HUES6 (cell line): ENCODE data around the gene DPP7.

Source experiments
- H3K27ac ChIP-seq: 2 replicates; pipeline ENCODE4 v1.7.0; 2013; ENCODE audit warnings: low read depth, mild to moderate bottlenecking, low read length, inconsistent platforms
- H3K27me3 ChIP-seq: 2 replicates; pipeline ENCODE4 v1.6.1; 2013; ENCODE audit warnings: low read length; ENCODE audit not compliant: control insufficient read depth, insufficient read depth
- H3K36me3 ChIP-seq: 2 replicates; pipeline ENCODE4 v1.6.1; 2013; ENCODE audit warnings: low read length; ENCODE audit not compliant: control insufficient read depth, insufficient read depth
- H3K4me1 ChIP-seq: 2 replicates; pipeline ENCODE4 v1.6.1; 2013; ENCODE audit warnings: low read length; ENCODE audit not compliant: control insufficient read depth, insufficient read depth
- H3K4me3 ChIP-seq: 2 replicates; pipeline ENCODE4 v1.5.1; 2013; ENCODE audit warnings: low read depth, low read length
- H3K9ac ChIP-seq: one replicate; pipeline ENCODE4 v1.6.1; 2013; ENCODE audit warnings: mild to moderate bottlenecking, low read length
- H3K9me3 ChIP-seq: 2 replicates; pipeline ENCODE4 v1.6.1; 2013; ENCODE audit warnings: low read depth, low read length; ENCODE audit not compliant: control insufficient read depth, insufficient read depth

DPP7 gene

DNA sequence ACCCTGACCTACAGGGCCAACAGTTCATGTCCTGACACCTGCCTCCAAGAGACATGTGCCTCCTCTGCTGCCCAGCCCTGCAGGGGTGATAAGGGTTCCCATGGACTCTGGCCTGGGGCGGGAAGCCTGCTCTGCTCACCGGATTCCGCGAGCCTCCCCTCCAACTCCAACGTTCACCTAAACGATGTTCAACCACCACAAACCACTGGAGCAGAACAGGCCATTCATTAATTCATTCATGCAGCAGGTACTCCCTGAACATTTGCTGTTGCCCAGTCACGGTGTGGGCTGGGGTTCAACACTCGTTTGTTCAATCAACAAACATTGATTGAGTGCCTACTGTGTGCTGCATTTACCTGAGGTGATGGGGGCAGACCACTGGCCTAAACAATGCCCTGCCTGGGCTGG, 40.5 kb downstream of the DPP7 start:
- Histone ChIP-seq H3K4me1 (peaks cover 35% of the 10 kb centered on the region), H3K4me3 (no peak overlapping the region), H3K27me3 (peaks cover 30% of the 10 kb centered on the region), H3K36me3 (no peaks in the 10 kb centered on the region), H3K9me3 (no peaks in the 10 kb centered on the region), H3K27ac (no peak overlapping the region), H3K9ac (no peak overlapping the region)

DNA sequence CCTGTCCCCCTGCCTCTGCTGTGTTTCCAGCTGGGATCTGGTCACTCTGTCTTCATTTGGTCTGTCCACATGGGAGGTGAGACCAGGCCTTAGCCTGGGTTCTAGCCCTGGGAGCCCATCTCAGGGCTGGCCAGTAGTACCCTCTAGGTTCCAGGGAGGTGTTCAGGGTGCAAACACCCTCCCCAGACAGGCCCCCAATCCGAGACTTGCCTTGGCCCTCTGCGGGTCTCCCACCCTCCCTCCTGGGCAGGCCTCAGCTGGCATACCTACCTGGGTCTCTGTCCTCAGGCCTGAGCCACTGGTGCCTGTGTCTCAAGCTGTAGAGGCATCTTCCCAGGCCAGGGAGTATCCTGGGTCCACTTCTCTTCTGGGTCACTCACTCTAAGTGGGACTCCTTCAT, 43.3 kb downstream of the DPP7 start:
- no peak overlapping the region for H3K9ac ChIP-seq
- no peaks in the 10 kb centered on the region for H3K9me3 ChIP-seq
- peaks cover 11% of the 10 kb centered on the region; the same call in 1 of the 2 replicates for H3K27me3 ChIP-seq
- H3K27ac ChIP-seq, result no peak overlapping the region
- peaks cover 3% of the 10 kb centered on the region for H3K36me3 ChIP-seq
- H3K4me3 ChIP-seq, result peak overlapping the region; percentile 80
- peaks cover 34% of the 10 kb centered on the region for H3K4me1 ChIP-seq

DNA sequence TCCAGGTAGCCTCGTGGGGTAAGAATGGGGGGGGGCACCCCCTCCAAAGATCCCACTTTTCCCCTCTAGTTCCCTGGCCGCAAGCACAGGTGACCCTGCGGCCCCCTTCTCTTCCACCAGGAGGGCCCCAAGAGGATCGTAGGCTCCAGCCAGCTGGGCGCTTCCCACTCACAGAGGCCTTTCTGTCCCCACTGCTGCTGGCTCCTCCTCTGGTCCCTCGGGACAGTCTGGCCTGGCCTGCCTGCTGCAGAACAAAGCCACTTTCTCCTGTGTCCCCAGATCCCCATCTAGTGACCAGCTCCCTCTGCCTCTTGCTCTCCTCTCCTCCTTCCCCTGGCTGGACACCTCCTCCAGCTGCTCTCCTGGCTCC, 43.6 kb downstream of the DPP7 start:
- H3K27me3 ChIP-seq, result peaks cover 11% of the 10 kb centered on the region; the same call in 1 of the 2 replicates
- H3K4me1 ChIP-seq, result peaks cover 34% of the 10 kb centered on the region
- H3K4me3 ChIP-seq, result peak overlapping the region; percentile 80
- peaks cover 7% of the 10 kb centered on the region for H3K36me3 ChIP-seq
- no peak overlapping the region for H3K27ac ChIP-seq
- H3K9ac ChIP-seq, result no peak overlapping the region
- H3K9me3 ChIP-seq, result no peaks in the 10 kb centered on the region

DNA sequence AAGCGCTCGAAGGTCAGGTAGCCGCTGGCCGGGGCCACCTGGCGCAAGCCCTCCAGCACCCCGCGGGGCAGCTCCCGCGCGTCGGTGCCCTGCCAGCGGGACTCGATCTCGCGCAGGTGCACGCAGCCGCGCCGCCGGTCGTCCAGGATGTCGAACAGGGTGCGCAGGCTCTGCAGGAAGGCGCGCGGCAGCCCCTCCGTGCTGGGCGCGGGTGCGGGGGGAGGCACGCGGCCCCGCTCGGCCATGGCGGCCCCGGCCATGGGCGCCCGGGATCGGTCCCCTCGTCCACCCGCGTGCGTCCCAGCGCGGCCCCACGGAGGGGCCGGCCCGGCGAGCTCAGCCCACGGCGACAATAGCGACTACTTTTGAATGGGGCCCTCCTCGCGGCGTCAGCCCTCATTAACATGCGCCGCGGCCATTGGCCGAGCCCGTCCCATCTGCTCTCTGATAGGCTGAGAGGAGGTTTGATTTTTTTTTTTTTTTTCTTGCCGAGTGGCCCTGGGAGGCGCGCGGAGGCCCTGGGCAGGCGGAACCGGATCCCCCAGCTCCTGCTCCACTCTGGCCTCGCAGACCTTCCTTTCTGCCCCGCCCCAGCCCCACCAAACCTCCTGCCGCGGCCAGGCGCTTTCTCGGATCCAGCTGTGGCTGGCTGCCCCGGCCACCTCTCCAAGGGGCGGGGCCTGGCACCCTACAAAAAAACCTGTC, 44.2 kb downstream of the DPP7 start, which contains the start of gene SAPCD2:
Gene SAPCD2, minus strand, starts transcription at position 357 of the 705 bp plus-strand sequence. Its CDS starts 97 bp downstream, at position 260.
- peak within 1 kb of the TSS; percentile 80 for H3K4me3 ChIP-seq
- H3K4me1 ChIP-seq, result peaks cover 33% of the 10 kb centered on the region
- peak within 1 kb of the TSS; percentile 69 for H3K9ac ChIP-seq
- peaks cover 11% of the 10 kb centered on the region; the same call in 1 of the 2 replicates for H3K27me3 ChIP-seq
- no peak within 1 kb of the TSS for H3K27ac ChIP-seq
- peaks cover 12% of the 10 kb centered on the region for H3K36me3 ChIP-seq
- H3K9me3 ChIP-seq, result no peaks in the 10 kb centered on the region

DNA sequence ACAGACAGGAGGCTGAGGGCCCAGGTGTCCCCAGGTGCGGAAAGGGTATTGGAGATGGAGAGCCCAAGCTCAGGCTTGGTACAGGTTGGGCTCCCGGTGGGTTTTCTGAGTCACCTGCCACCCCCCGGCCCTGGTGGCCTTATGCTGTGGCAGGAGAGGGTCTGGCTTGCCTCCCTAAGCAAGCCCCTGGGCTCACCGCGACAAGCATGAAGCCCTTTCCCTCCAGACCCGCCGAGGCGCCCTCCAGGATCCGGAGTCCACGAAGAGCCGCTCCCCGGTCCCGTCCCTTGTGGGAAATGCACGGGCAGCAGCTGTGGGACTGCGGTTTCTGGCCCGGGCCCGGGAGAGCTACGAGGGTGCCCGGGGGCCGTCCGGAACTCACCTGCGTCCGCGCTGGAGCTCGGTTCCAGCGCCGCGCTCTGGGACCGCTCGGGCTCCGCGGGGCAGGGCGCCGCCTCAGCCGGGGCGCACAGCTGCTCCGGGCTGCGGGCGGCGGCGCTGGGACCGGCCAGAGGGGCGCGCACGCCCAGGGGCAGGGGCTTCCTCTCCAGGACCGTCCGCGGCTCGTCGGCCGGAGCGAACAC, 44.9 kb downstream of the DPP7 start:
- Histone ChIP-seq H3K9me3 (no peaks in the 10 kb centered on the region), H3K27me3 (peaks cover 11% of the 10 kb centered on the region; the same call in 1 of the 2 replicates), H3K9ac (peak overlapping the region; percentile 69), H3K36me3 (peaks cover 18% of the 10 kb centered on the region), H3K27ac (no peak overlapping the region), H3K4me3 (peak overlapping the region; percentile 80), H3K4me1 (peaks cover 25% of the 10 kb centered on the region)

DNA sequence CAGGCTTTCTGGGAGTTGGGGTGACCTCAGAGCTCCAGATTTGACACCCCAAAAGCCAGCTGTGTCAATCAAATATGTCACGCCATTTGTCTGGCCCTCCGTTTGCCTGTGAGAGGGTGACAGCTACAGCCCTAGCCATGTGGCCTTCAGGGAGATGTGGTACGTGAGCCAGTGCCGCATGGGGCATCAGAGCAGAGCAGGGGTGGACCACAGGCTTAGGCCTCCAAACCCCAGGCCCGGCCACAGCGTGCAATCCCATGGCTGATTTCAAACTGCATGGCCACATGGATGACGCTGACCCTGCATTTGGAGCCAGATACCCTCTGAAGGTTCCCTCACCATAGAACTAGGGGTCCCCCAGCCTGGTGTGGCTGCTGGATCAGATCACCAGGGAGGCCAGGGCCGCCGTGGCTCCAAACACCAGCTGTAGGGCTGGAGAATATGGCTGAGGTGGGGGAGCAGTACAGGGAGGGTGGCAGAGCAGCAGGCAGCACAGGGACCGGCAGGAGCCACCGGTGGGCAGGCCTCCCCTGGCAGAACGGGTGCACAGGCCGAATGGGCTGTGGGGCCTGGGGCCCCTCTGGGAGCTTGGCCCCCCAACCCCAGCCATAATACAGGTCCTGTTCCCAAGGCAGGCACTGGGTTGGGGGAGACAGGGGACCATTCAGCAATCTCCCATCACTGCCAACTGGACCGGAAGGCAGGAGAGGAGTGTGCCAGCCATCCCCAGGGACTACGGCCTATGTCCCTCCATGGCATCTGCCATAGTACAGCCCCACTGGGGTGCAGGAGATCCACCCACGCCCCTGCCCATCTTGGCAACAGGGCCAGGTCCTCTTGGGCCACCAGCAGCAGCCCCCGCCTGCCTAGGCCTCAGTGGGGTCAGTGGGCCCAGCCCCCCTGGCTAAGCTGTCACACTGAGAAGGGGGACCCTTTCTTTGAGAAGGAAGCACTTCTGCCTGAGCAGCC, 45.7 kb downstream of the DPP7 start:
- H3K4me1 ChIP-seq, result peaks cover 26% of the 10 kb centered on the region
- peak overlapping the region; percentile 80 for H3K4me3 ChIP-seq
- no peak overlapping the region for H3K9ac ChIP-seq
- H3K9me3 ChIP-seq, result no peaks in the 10 kb centered on the region
- H3K27me3 ChIP-seq, result peaks cover 11% of the 10 kb centered on the region; the same call in 1 of the 2 replicates
- H3K36me3 ChIP-seq, result peaks cover 23% of the 10 kb centered on the region
- H3K27ac ChIP-seq, result no peak overlapping the region

DNA sequence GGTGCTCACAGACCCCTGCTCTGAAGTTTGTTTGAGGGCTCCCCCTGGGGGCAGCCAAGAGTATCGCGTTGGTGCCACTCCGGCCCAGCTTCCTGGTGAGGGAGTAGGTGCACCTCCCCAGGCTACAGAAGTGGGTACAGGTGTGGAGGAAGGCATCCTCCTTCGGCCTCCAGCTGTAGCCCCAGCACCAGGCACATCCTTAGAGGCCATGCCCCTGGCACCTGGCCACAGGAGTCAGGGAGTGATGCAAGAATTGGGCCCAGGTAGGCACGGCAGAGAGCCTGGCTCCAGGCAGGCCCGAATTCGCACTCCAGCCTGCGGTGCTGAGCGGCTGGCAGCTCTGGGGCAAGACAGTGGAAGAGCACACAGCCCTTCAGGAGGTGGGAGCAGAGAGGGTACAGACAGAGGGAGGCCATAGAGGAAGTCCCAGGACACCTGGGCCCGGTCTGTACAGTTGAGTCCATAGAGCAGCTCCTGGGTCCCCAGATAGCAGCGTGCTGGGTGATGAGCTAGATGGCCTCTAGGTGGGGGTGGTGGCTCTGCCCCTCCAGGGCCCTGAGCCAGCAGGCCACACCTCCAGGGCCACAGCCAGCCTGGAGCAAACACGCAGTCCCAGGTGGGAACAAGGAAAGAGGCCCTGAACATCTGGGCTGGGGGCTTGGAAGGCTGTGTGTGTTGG, 46.5 kb downstream of the DPP7 start:
- peaks cover 11% of the 10 kb centered on the region; the same call in 1 of the 2 replicates for H3K27me3 ChIP-seq
- no peaks in the 10 kb centered on the region for H3K9me3 ChIP-seq
- H3K4me3 ChIP-seq, result peak overlapping the region; percentile 80
- no peak overlapping the region for H3K27ac ChIP-seq
- H3K9ac ChIP-seq, result no peak overlapping the region
- peaks cover 28% of the 10 kb centered on the region for H3K4me1 ChIP-seq
- peaks cover 23% of the 10 kb centered on the region for H3K36me3 ChIP-seq

DNA sequence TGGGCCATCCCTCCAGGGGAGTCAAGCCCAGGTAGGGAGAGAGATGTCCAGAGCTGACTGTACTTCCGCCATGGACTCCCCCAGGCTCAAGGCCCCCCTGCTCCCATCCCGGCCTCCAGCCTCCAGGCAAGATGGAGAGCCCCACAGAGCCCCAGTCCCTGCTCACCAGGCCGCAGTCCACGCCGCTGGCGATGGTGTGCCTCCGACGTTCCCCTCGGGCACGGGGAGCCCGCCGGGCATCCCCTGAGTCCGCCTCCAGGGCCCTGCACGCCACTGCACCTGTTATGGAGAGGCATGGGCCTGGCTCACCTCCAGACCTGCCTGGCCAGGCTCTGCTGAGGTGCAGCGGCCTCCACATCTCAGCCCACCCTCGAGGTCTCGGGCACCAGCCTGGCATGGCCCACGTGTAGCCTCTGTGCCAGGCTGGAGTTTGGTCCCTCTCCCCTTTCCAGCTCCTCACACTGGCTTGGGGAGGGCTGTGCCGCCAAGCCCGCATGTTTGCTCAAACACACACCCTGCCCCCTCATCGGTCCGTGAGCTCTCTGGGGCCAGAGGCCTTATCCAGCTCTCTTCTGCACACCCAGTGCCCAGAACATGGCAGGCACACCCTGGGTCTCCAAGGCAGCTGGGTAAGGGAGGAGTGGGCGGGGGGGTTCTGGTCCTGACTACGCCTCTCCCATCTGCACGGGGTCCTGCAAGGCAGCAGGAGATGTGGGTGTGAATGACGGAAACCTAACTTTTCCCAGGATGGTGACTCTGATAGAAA, 48.3 kb downstream of the DPP7 start:
- peaks cover 23% of the 10 kb centered on the region for H3K36me3 ChIP-seq
- peaks cover 27% of the 10 kb centered on the region for H3K4me1 ChIP-seq
- H3K4me3 ChIP-seq, result no peak overlapping the region
- H3K27me3 ChIP-seq, result peaks cover 11% of the 10 kb centered on the region; the same call in 1 of the 2 replicates
- H3K27ac ChIP-seq, result no peak overlapping the region
- no peaks in the 10 kb centered on the region for H3K9me3 ChIP-seq
- H3K9ac ChIP-seq, result no peak overlapping the region

DNA sequence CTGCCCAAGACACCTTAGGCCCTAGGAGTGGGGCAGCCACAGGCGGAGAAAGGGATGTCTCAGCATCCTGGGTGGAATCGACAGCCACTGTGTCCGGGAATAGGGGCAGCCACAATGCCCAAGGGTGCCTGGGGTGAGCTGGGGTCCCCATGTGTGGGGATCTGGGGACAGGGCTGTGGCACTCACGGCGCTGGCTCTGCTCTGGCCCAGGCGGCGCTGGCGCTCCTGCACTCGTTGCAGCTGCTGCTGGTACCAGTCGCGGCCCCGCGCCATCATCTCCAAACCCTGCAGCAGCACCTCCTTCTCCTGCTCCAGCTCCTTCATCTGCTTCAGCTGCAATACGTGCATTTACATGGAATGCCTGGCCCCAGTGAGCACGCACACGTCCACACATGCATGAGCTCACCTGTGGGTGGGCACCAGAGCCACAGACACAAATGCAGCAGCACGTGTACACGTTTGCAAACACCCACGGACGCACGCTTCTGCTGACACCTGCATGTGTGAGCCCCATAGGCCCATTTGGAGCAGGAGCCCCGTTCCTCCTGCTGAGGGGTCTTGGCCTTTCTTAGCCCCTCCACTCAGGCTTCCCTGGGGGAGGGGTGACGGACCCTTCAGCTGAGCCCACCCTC, 49.1 kb downstream of the DPP7 start:
- peaks cover 11% of the 10 kb centered on the region; the same call in 1 of the 2 replicates for H3K27me3 ChIP-seq
- no peak overlapping the region for H3K9ac ChIP-seq
- peaks cover 20% of the 10 kb centered on the region for H3K4me1 ChIP-seq
- H3K9me3 ChIP-seq, result no peaks in the 10 kb centered on the region
- H3K4me3 ChIP-seq, result no peak overlapping the region
- H3K36me3 ChIP-seq, result peaks cover 23% of the 10 kb centered on the region
- H3K27ac ChIP-seq, result no peak overlapping the region

DNA sequence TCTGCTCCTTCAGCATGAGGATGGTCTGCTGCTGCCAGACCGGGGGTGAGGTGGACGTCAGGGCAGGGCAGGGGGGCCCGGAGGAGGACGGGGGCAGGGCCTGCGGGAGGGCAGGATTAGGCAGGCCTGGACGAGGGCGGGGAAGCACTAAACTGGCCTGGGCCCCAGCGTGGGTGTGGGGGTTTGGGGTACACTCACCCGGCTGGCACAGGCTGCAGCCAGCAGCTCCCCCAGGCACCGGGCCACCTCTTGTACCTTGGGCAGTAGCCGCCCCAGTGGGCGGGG, 49.7 kb downstream of the DPP7 start:
- no peak overlapping the region for H3K27ac ChIP-seq
- H3K27me3 ChIP-seq, result peaks cover 11% of the 10 kb centered on the region; the same call in 1 of the 2 replicates
- H3K36me3 ChIP-seq, result peaks cover 23% of the 10 kb centered on the region
- no peak overlapping the region for H3K4me3 ChIP-seq
- H3K9ac ChIP-seq, result no peak overlapping the region
- no peaks in the 10 kb centered on the region for H3K9me3 ChIP-seq
- H3K4me1 ChIP-seq, result peaks cover 20% of the 10 kb centered on the region
